ENCODE measurements around the gene ELMO1.

The ELMO1 gene

DNA sequence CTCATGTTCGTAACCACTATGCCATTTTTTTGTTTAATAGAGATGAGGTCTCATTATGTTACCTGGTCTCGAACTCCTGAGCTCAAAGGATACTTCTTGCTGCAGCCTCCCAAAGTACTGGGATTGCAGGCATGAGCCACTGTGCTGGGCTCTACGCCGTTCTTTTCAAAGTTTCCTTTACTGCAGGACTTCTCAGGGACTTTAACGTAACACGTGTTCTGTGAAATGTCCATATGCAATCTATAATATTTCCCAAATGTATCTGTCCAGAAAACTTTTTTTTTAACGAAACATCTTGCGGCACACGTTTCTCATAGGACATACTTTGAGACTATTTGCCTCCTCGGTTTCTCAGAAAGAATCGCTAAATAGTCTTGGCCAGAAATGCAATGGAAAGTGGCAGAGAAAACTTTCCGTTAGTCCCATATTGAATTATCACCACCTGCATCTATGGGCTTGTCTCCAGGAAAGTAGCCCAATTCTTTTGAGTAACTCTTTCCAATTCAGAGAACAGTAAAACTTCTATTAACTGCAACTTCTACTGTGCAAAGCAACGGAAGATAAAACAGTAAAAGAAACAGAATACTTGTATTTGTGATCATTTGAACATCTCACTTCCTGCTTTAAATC is 96.3 kb downstream of the ELMO1 start:
- H3K27me3 ChIP-seq (ENCODE audit: control insufficient read depth in 1 of 2, insufficient read depth in 2 of 2, low read length in 2 of 2): no peaks in the 10 kb centered on the region
- no peak overlapping the region for H3K4me3 ChIP-seq (ENCODE audit: low read depth in 1 of 2, low read length in 2 of 2)
- H3K27ac ChIP-seq (ENCODE audit: low read depth, low read length): no peak overlapping the region
- no peaks in the 10 kb centered on the region for H3K36me3 ChIP-seq (ENCODE audit: insufficient read depth, low read length)
- H3K9ac ChIP-seq (ENCODE audit: low read length): no peak overlapping the region
- no peaks in the 10 kb centered on the region for H3K9me3 ChIP-seq (ENCODE audit: low read length)
- H3K4me1 ChIP-seq (ENCODE audit: insufficient read depth, low read length): peaks cover 14% of the 10 kb centered on the region

DNA sequence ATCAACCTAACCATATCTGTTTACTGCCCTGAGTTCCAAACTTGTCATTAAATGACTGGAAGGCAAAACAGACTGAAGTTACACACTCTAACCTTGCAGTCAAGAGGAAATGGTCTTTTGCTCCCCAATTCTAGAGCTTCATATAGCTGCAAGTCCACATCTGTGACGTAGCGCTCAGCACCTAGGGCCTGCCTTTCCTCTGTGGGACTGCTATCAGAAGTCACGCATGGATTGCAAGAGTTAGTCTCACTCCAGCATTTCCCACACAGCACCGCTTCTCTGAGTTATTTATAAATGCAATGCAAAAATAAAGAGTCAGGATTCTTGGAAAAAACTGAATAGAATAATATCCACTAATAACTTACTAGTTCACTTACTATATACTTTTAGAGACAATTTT is 96.9 kb downstream of the ELMO1 start:
- no peak overlapping the region for H3K9ac ChIP-seq (ENCODE audit: low read length)
- H3K27ac ChIP-seq (ENCODE audit: low read depth, low read length): no peak overlapping the region
- no peaks in the 10 kb centered on the region for H3K36me3 ChIP-seq (ENCODE audit: insufficient read depth, low read length)
- no peak overlapping the region for H3K4me3 ChIP-seq (ENCODE audit: low read depth in 1 of 2, low read length in 2 of 2)
- peaks cover 14% of the 10 kb centered on the region for H3K4me1 ChIP-seq (ENCODE audit: insufficient read depth, low read length)
- no peaks in the 10 kb centered on the region for H3K27me3 ChIP-seq (ENCODE audit: control insufficient read depth in 1 of 2, insufficient read depth in 2 of 2, low read length in 2 of 2)
- no peaks in the 10 kb centered on the region for H3K9me3 ChIP-seq (ENCODE audit: low read length)

DNA sequence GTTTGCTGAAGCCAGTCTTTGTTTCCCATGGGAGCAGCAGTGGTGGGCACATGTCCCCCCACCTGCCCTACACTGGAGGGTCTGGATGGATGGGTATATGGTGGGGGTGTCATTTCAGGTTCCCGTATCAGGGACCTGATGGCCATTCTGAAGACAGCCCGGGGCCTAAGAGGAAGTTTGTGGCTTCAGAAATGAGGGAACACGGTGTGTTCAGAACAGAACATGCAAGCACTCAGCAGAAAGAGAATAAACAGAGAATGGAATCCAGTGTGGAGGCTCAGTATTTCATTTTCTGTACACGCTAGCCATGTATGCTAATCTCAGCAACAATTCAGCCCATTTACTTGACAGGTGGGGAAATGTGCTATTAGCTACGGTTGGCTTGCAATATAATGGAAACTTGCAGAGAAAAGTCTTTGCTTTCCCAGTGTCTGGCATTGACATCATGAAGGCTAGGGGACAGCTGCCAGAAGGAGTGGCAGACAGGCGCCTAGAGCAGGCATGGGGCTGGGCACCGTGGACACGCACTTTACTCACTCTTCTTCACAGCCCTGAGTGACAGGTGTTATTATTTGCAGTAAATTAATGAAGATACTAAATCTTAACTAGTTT is 98.6 kb downstream of the ELMO1 start:
- Histone ChIP-seq H3K9ac (ENCODE audit: low read length) (no peak overlapping the region), H3K4me1 (ENCODE audit: insufficient read depth, low read length) (peaks cover 6% of the 10 kb centered on the region), H3K4me3 (ENCODE audit: low read depth in 1 of 2, low read length in 2 of 2) (no peak overlapping the region), H3K36me3 (ENCODE audit: insufficient read depth, low read length) (no peaks in the 10 kb centered on the region), H3K27me3 (ENCODE audit: control insufficient read depth in 1 of 2, insufficient read depth in 2 of 2, low read length in 2 of 2) (no peaks in the 10 kb centered on the region), H3K9me3 (ENCODE audit: low read length) (no peaks in the 10 kb centered on the region), H3K27ac (ENCODE audit: low read depth, low read length) (no peak overlapping the region)

DNA sequence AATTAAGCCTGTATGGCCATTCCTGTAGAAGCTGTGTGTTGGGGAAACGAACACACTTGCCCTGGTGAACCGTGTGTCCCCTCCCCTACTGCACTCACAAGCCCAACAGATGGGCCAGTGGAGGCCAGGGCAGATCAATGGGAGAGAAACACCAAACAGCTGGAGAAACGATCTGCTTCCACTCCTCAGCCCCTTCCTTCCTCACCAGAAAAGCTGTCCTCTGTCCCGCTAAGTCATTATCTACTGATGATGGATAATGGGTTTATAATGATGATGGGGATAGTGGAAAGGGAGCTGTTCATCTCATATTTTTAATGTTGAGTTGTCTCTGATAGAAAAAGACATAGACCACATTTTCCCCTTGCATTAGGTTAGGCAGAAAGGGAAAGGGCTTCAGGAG is 99.7 kb downstream of the ELMO1 start:
- Histone ChIP-seq H3K36me3 (ENCODE audit: insufficient read depth, low read length) (no peaks in the 10 kb centered on the region), H3K27ac (ENCODE audit: low read depth, low read length) (no peak overlapping the region), H3K9me3 (ENCODE audit: low read length) (no peaks in the 10 kb centered on the region), H3K9ac (ENCODE audit: low read length) (no peak overlapping the region), H3K27me3 (ENCODE audit: control insufficient read depth in 1 of 2, insufficient read depth in 2 of 2, low read length in 2 of 2) (no peaks in the 10 kb centered on the region), H3K4me1 (ENCODE audit: insufficient read depth, low read length) (no peaks in the 10 kb centered on the region), H3K4me3 (ENCODE audit: low read depth in 1 of 2, low read length in 2 of 2) (no peak overlapping the region)

DNA sequence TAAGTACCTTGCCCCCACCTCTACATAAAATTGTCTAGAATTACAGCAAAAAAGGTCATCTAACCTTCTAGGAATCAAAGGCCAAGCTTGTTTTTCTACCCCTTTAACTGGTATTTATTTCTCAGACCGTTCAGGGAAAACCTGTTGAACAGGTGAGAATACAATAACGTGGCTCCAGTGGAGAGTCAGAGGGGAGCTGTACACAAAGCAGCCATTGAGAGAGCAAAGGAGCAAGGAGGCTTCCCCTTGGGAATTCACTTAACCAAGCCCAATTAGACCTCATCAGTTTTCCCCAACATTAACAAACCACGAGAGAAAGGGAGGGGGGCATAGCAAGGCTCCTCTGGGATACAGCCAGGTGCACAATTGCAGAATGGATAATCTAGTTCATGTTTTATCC is 101.9 kb downstream of the ELMO1 start:
- H3K9me3 ChIP-seq (ENCODE audit: low read length): no peaks in the 10 kb centered on the region
- no peak overlapping the region for H3K27ac ChIP-seq (ENCODE audit: low read depth, low read length)
- no peak overlapping the region for H3K4me3 ChIP-seq (ENCODE audit: low read depth in 1 of 2, low read length in 2 of 2)
- no peak overlapping the region for H3K9ac ChIP-seq (ENCODE audit: low read length)
- H3K27me3 ChIP-seq (ENCODE audit: control insufficient read depth in 1 of 2, insufficient read depth in 2 of 2, low read length in 2 of 2): no peaks in the 10 kb centered on the region
- no peaks in the 10 kb centered on the region for H3K36me3 ChIP-seq (ENCODE audit: insufficient read depth, low read length)
- H3K4me1 ChIP-seq (ENCODE audit: insufficient read depth, low read length): no peaks in the 10 kb centered on the region

DNA sequence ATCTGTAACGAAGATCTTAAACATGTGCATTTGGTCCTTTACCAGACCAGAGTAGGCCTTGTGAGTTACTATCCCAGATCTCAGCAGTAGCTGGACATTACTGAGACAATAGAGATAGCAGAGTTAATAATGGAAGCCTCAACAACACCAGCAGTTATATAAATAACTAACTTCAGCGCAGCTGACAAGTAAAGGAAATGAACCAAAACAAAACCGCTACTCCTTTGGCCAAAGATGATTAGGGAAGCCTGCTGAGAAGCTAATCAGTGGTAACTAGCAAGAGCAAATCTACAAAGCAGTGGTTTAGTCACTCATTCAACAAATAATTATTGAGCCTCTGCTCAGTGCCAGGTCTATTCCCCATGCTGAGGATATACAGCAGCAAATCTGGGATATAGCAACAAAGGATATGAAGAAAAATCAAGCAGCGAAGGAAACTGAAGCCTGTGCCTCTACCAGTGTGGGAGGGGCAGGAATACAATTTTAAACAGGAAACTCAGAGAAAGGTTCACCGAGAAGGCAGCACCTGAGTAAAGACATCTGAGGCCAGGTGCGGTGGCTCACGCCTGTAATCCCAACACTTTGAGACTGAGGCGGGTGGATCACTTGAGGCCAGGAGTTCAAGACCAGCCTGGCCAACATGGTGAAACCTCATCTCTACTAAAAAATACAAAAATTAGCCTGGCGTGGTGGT is 103.6 kb downstream of the ELMO1 start:
- Histone ChIP-seq H3K36me3 (ENCODE audit: insufficient read depth, low read length) (no peaks in the 10 kb centered on the region), H3K4me1 (ENCODE audit: insufficient read depth, low read length) (no peaks in the 10 kb centered on the region), H3K27ac (ENCODE audit: low read depth, low read length) (no peak overlapping the region), H3K27me3 (ENCODE audit: control insufficient read depth in 1 of 2, insufficient read depth in 2 of 2, low read length in 2 of 2) (no peaks in the 10 kb centered on the region), H3K9me3 (ENCODE audit: low read length) (no peaks in the 10 kb centered on the region), H3K4me3 (ENCODE audit: low read depth in 1 of 2, low read length in 2 of 2) (no peak overlapping the region), H3K9ac (ENCODE audit: low read length) (no peak overlapping the region)

DNA sequence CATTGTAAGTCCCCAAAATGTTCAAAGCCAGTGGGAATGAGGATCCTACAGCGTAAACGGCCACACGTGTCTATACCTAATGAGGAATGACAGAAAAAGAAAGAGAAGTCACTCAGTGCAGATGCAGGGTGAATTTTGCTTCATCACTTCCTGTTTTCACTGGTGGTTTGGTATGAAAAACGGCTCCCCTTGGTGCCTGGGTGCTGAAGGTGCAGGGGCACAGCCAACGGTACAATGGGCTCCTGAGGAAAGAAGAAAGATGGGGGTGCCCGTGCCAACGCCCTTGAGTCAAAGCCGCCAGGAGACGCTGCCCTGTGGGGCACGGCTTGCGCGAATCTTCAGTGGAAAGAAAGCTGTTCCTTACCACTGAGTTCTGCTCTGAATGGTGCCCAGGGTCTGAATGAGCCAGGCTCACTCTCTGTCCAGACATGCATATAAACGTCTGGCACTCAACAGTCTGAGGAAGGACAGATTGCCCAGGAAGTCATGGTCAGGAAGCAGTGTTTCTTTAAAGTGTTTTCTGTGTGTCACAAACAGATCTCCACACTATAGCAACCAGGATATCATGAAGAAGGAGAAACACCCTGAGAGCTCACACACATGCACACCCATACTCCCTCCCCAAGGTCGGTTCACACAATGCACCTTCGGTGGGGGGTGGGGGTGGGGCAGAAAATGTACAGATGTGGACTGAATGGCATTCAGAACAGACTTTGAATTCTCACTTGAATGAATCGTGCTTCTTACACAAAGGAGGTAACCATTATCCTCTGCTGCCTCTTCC is 105.8 kb downstream of the ELMO1 start:
- Histone ChIP-seq H3K9ac (ENCODE audit: low read length) (no peak overlapping the region), H3K9me3 (ENCODE audit: low read length) (no peaks in the 10 kb centered on the region), H3K27ac (ENCODE audit: low read depth, low read length) (no peak overlapping the region), H3K27me3 (ENCODE audit: control insufficient read depth in 1 of 2, insufficient read depth in 2 of 2, low read length in 2 of 2) (no peaks in the 10 kb centered on the region), H3K36me3 (ENCODE audit: insufficient read depth, low read length) (no peaks in the 10 kb centered on the region), H3K4me3 (ENCODE audit: low read depth in 1 of 2, low read length in 2 of 2) (no peak overlapping the region), H3K4me1 (ENCODE audit: insufficient read depth, low read length) (no peaks in the 10 kb centered on the region)

DNA sequence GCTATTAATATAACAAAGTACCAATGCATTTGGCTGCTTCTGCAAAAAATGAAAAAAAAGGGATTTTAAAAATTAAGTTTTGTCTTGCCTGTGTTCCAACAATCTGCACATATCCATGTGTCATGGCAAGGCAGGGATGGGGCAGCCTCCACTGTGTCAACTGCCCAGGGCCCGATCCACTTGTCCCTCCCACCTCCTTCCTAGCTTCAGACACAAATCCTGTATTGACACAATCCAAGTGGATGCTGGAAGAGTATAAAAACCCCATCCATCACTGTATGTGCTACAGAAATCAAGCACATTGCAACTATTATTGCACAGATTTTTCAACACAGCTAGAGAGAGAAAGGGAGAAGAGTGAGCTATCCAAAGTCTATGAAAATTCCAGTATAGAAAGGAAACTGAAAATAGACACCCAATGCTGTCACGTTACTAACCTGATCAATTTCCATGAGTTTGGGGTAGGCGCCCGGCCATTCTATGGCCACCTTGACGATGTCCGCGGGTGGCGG is 106.4 kb downstream of the ELMO1 start:
- Histone ChIP-seq H3K9ac (ENCODE audit: low read length) (no peak overlapping the region), H3K27ac (ENCODE audit: low read depth, low read length) (no peak overlapping the region), H3K9me3 (ENCODE audit: low read length) (no peaks in the 10 kb centered on the region), H3K4me3 (ENCODE audit: low read depth in 1 of 2, low read length in 2 of 2) (no peak overlapping the region), H3K4me1 (ENCODE audit: insufficient read depth, low read length) (no peaks in the 10 kb centered on the region), H3K36me3 (ENCODE audit: insufficient read depth, low read length) (no peaks in the 10 kb centered on the region), H3K27me3 (ENCODE audit: control insufficient read depth in 1 of 2, insufficient read depth in 2 of 2, low read length in 2 of 2) (no peaks in the 10 kb centered on the region)

DNA sequence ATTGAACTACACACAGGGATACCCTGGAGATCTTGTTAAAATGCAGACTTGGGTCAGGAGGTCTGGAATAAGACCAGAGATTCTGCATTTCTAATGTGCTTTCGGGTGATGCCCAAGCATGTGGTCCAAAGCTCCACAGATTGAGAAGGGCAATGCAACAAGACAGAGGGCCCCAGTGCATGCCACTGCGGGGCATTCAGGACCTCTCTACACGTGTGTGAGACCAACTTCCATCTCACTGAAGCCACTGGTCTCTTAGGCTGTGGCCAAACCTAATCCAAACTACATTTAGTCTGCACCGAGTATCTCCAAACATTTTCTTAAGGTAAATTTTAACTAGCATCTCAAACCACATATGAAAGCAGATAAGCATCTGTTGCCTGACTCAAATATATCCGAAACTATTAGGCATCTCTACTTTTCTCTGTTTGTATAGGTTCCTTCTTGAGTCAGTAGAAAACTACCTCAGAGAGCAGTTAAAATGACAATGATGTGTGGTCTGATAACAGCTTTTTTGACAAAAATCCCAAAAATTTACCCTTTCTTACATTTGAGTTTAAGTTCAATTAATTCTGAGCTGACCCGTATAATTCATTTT is 107.5 kb downstream of the ELMO1 start:
- Histone ChIP-seq H3K9me3 (ENCODE audit: low read length) (no peaks in the 10 kb centered on the region), H3K9ac (ENCODE audit: low read length) (no peak overlapping the region), H3K36me3 (ENCODE audit: insufficient read depth, low read length) (no peaks in the 10 kb centered on the region), H3K4me3 (ENCODE audit: low read depth in 1 of 2, low read length in 2 of 2) (no peak overlapping the region), H3K27ac (ENCODE audit: low read depth, low read length) (no peak overlapping the region), H3K27me3 (ENCODE audit: control insufficient read depth in 1 of 2, insufficient read depth in 2 of 2, low read length in 2 of 2) (no peaks in the 10 kb centered on the region), H3K4me1 (ENCODE audit: insufficient read depth, low read length) (no peaks in the 10 kb centered on the region)

DNA sequence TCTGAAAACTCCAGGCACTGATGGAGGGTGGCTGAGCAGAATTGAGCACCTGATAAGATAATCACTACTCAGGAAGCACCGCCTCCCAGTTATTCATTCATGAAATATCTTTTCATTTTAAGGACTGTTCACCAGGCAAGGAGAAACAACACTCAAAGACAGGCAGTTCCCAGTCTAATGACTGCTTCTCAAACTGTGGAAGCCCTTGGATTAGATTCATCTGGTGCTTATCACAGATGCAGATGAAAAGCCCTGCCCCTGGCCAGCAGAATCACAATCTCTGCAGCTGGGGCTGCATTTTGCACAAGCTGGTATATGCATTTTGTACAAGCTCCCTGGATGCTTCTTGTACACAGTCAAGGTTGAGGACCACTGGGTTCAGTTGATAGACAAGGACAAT is 109.7 kb downstream of the ELMO1 start:
- Histone ChIP-seq H3K9ac (ENCODE audit: low read length) (no peak overlapping the region), H3K9me3 (ENCODE audit: low read length) (no peaks in the 10 kb centered on the region), H3K27ac (ENCODE audit: low read depth, low read length) (no peak overlapping the region), H3K4me3 (ENCODE audit: low read depth in 1 of 2, low read length in 2 of 2) (no peak overlapping the region), H3K36me3 (ENCODE audit: insufficient read depth, low read length) (no peaks in the 10 kb centered on the region), H3K4me1 (ENCODE audit: insufficient read depth, low read length) (no peaks in the 10 kb centered on the region), H3K27me3 (ENCODE audit: control insufficient read depth in 1 of 2, insufficient read depth in 2 of 2, low read length in 2 of 2) (no peaks in the 10 kb centered on the region)

DNA sequence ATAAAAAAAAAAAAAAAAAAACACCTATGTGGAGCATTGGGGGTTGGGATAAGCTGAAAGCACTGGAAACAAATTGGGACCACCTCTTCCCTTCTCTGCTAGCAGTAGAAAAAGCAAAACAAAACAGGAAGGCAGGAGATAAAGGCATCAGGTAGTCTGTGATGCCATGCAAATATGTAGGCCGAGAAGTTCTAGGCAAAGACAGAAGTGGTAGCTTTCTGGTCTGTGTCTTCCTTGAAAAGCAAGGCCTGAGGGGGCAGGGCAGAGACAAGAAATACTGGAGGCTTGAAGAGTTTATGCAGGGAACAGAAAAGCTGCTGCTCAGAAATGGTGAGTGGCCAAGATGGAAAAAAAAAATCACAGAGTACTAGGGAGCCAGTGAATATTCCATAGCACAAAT is 111.1 kb downstream of the ELMO1 start:
- no peaks in the 10 kb centered on the region for H3K27me3 ChIP-seq (ENCODE audit: control insufficient read depth in 1 of 2, insufficient read depth in 2 of 2, low read length in 2 of 2)
- H3K4me1 ChIP-seq (ENCODE audit: insufficient read depth, low read length): no peaks in the 10 kb centered on the region
- no peak overlapping the region for H3K9ac ChIP-seq (ENCODE audit: low read length)
- no peaks in the 10 kb centered on the region for H3K36me3 ChIP-seq (ENCODE audit: insufficient read depth, low read length)
- H3K27ac ChIP-seq (ENCODE audit: low read depth, low read length): no peak overlapping the region
- H3K4me3 ChIP-seq (ENCODE audit: low read depth in 1 of 2, low read length in 2 of 2): no peak overlapping the region
- no peaks in the 10 kb centered on the region for H3K9me3 ChIP-seq (ENCODE audit: low read length)

Data from muscle layer of colon (tissue), 2 donors.